Measurements from ENCODE around the gene BRD2.

DNA sequence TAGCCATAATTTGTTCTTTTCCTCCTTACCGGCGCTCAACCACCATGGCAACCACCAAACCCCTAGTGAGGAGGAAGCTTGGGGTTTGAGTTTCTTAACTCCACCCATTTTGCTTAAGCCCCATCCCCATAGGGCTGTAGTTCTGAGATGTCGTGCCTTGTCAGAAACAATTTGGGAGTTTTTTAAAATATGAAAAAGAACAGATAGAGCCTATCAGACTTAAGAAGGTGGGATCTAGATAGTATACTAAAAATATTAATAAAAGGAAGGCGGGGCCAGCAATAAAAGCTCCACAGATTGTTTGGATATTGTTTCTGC lies 5.6 kb downstream of the BRD2 start:
- TF ChIP-seq, protein P1, sequence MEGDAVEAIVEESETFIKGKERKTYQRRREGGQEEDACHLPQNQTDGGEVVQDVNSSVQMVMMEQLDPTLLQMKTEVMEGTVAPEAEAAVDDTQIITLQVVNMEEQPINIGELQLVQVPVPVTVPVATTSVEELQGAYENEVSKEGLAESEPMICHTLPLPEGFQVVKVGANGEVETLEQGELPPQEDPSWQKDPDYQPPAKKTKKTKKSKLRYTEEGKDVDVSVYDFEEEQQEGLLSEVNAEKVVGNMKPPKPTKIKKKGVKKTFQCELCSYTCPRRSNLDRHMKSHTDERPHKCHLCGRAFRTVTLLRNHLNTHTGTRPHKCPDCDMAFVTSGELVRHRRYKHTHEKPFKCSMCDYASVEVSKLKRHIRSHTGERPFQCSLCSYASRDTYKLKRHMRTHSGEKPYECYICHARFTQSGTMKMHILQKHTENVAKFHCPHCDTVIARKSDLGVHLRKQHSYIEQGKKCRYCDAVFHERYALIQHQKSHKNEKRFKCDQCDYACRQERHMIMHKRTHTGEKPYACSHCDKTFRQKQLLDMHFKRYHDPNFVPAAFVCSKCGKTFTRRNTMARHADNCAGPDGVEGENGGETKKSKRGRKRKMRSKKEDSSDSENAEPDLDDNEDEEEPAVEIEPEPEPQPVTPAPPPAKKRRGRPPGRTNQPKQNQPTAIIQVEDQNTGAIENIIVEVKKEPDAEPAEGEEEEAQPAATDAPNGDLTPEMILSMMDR (IDR thresholded peaks at IDR 0.05): no peak
- TF ChIP-seq POLR2A (IDR thresholded peaks at IDR 0.05): no peak
